ENCODE results near the gene SATB2. TPM values are rescaled to one million over a fixed set of nuclear protein-coding genes. Genes with fewer than 3 reads are reported as not detected.

The SATB2 gene
- total RNA-seq, 1 donor from 2014 or later: 10.1 TPM

GRCh38 chr2:199443589-199444130, 14.1 kb downstream of the SATB2 start:
- TF ChIP-seq CTCF (conservative IDR thresholded peaks at IDR 0.05): no peak
- Mint-ChIP-seq H3K36me3 (ENCODE audit: low read depth) (no peaks in the 10 kb centered on the region), H3K27ac (ENCODE audit: unreplicated experiment) (no peak overlapping the region), H3K9me3 (no peaks in the 10 kb centered on the region), H3K4me3 (no peak overlapping the region), H3K27me3 (ENCODE audit: low read depth) (no peaks in the 10 kb centered on the region), H3K4me1 (peaks cover 16% of the 10 kb centered on the region)
- DNase-seq (ENCODE audit: low read depth, low spot score): no peak

- no peak overlapping the region for H3K27ac Mint-ChIP-seq (ENCODE audit: unreplicated experiment)
- H3K4me3 Mint-ChIP-seq: no peak overlapping the region
- no peak for DNase-seq (ENCODE audit: low read depth, low spot score)
- no peaks in the 10 kb centered on the region for H3K36me3 Mint-ChIP-seq (ENCODE audit: low read depth)
- TF ChIP-seq CTCF (conservative IDR thresholded peaks at IDR 0.05): no peak
- no peaks in the 10 kb centered on the region for H3K27me3 Mint-ChIP-seq (ENCODE audit: low read depth)
- no peaks in the 10 kb centered on the region for H3K9me3 Mint-ChIP-seq
- H3K4me1 Mint-ChIP-seq: peaks cover 21% of the 10 kb centered on the region
These were observed 15.6 kb downstream of the SATB2 start for GRCh38 chr2:199442173-199442572.

GRCh38 chr2:199441759-199442158, 16.0 kb downstream of the SATB2 start:
- H3K9me3 Mint-ChIP-seq: no peaks in the 10 kb centered on the region
- H3K36me3 Mint-ChIP-seq (ENCODE audit: low read depth): no peaks in the 10 kb centered on the region
- H3K27ac Mint-ChIP-seq (ENCODE audit: unreplicated experiment): no peak overlapping the region
- peaks cover 21% of the 10 kb centered on the region for H3K4me1 Mint-ChIP-seq
- DNase-seq (ENCODE audit: low read depth, low spot score): no peak
- no peaks in the 10 kb centered on the region for H3K27me3 Mint-ChIP-seq (ENCODE audit: low read depth)
- H3K4me3 Mint-ChIP-seq: no peak overlapping the region
- TF ChIP-seq CTCF (conservative IDR thresholded peaks at IDR 0.05): no peak

GRCh38 chr2:199440118-199440517, 17.6 kb downstream of the SATB2 start:
- Mint-ChIP-seq H3K4me3 (no peak overlapping the region), H3K36me3 (ENCODE audit: low read depth) (no peaks in the 10 kb centered on the region), H3K9me3 (no peaks in the 10 kb centered on the region), H3K27ac (ENCODE audit: unreplicated experiment) (no peak overlapping the region), H3K27me3 (ENCODE audit: low read depth) (no peaks in the 10 kb centered on the region), H3K4me1 (peaks cover 21% of the 10 kb centered on the region)
- no peak for DNase-seq (ENCODE audit: low read depth, low spot score)
- no peak for TF ChIP-seq CTCF (conservative IDR thresholded peaks at IDR 0.05)

GRCh38 chr2:199439542-199439941, 18.2 kb downstream of the SATB2 start:
- no peaks in the 10 kb centered on the region for H3K36me3 Mint-ChIP-seq (ENCODE audit: low read depth)
- H3K27ac Mint-ChIP-seq (ENCODE audit: unreplicated experiment): no peak overlapping the region
- TF ChIP-seq CTCF (conservative IDR thresholded peaks at IDR 0.05): no peak
- no peak for DNase-seq (ENCODE audit: low read depth, low spot score)
- no peaks in the 10 kb centered on the region for H3K27me3 Mint-ChIP-seq (ENCODE audit: low read depth)
- peaks cover 21% of the 10 kb centered on the region for H3K4me1 Mint-ChIP-seq
- no peaks in the 10 kb centered on the region for H3K9me3 Mint-ChIP-seq
- no peak overlapping the region for H3K4me3 Mint-ChIP-seq
